Measurements from ENCODE around the gene NDUFA8. TPM values are rescaled to one million over a fixed set of nuclear protein-coding genes. Genes with fewer than 3 reads are reported as not detected.

Gene NDUFA8
- total RNA-seq, 2 experiments from 2014 or later: 40.5 to 42.2 TPM

DNA sequence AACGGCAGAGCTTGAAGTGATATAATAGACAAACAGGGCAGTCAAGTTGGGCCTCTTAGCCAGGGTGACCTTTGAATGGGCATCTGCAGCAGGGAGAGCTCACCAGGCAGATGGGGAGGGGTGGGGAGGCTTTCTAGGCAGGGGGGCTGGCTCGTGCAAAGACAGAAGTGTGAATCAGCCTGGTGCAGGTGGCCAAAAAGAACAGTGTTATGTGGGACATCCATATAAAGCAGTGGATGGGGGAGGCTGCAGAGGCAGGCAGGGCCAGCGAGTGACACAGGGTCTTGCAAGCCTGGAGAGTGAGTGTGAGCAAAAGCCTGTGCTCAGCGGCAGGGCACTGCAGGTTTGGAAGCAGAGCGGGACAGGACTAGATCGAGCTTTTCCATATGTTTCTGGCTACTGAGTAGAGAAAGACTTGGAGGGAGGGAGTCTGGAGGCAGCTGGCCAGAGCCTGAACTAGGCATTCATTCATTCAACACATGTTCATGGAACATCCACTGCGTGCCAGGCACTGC, 52.2 kb downstream of the NDUFA8 start:
- H3K4me3 Mint-ChIP-seq: no peak overlapping the region
- H3K4me1 Mint-ChIP-seq (ENCODE audit: low read depth): no peaks in the 10 kb centered on the region
- peaks cover 11% of the 10 kb centered on the region for H3K9me3 Mint-ChIP-seq (ENCODE audit: insufficient read depth)
- no peaks in the 10 kb centered on the region for H3K27me3 Mint-ChIP-seq (ENCODE audit: low read depth)
- no peak overlapping the region for H3K27ac Mint-ChIP-seq
- H3K36me3 Mint-ChIP-seq (ENCODE audit: low read depth): peaks cover 4% of the 10 kb centered on the region
- DNase-seq (no peak), ATAC-seq (no peak)
- ChIA-PET POLR2A (interaction anchor here (0.6 kb wide), 1 partner anchor 15 kb away, joined by 3 read pairs; no protein-coding TSS in a partner anchor), CTCF (interaction anchor here (0.7 to 1.4 kb wide), 2 partner anchors 17 to 243 kb away, joined by 3 to 5 read pairs; no protein-coding TSS in a partner anchor)

DNA sequence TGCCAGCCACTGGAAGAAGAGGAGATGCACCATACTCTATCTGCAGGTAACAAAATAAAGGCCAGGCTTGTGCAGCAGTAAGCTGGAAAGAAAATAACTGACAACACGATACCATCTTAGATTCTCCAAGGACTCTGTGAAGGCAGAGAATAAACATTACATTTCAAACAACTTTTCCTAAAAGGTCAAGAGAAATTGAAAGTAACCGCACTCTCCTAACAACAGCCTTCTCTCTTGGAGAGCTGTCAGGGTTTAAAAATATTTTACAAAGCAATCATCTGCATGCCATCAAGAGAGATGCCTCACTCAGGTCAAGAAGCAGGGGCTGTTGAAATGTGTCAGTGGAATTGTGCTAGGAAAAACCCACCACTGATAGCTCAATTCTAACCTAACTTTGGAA, 53.0 kb downstream of the NDUFA8 start:
- H3K36me3 Mint-ChIP-seq (ENCODE audit: low read depth): peaks cover 4% of the 10 kb centered on the region
- no peak for ATAC-seq
- DNase-seq: no peak
- ChIA-PET POLR2A (interaction anchor here (0.6 kb wide), 1 partner anchor 14 kb away, joined by 3 read pairs; no protein-coding TSS in a partner anchor), CTCF (no interaction called here)
- peaks cover 11% of the 10 kb centered on the region for H3K9me3 Mint-ChIP-seq (ENCODE audit: insufficient read depth)
- H3K4me1 Mint-ChIP-seq (ENCODE audit: low read depth): no peaks in the 10 kb centered on the region
- no peak overlapping the region for H3K27ac Mint-ChIP-seq
- no peaks in the 10 kb centered on the region for H3K27me3 Mint-ChIP-seq (ENCODE audit: low read depth)
- no peak overlapping the region for H3K4me3 Mint-ChIP-seq

DNA sequence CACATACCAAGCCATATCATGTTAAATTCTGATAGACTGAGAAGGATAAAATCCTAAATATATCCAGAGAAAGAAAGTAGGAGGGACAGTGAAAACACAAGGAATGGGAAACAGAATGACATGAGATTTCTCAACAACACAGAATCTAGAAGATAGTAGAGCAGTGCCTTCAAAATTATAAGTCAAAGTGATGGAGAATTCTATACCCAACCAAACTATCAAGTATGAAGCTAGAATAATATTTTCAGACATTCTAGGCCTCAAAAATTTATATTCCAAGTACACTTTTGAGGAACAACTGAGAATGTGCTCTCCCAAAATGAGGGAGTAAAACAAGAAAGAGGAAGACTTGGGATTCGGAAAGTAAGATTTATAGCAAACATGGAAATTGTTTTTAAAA, 55.6 kb downstream of the NDUFA8 start:
- H3K4me3 Mint-ChIP-seq: no peak overlapping the region
- H3K27me3 Mint-ChIP-seq (ENCODE audit: low read depth): peaks cover 6% of the 10 kb centered on the region
- peaks cover 2% of the 10 kb centered on the region for H3K4me1 Mint-ChIP-seq (ENCODE audit: low read depth)
- ATAC-seq (no peak), DNase-seq (no peak)
- no peak overlapping the region for H3K27ac Mint-ChIP-seq
- H3K9me3 Mint-ChIP-seq (ENCODE audit: insufficient read depth): peaks cover 11% of the 10 kb centered on the region
- H3K36me3 Mint-ChIP-seq (ENCODE audit: low read depth): peaks cover 4% of the 10 kb centered on the region
- POLR2A ChIA-PET: no interaction called here
- CTCF ChIA-PET: interaction anchor here (1.0 to 1.1 kb wide), 2 partner anchors 8 to 247 kb away, joined by 3 to 4 read pairs; no protein-coding TSS in a partner anchor

DNA sequence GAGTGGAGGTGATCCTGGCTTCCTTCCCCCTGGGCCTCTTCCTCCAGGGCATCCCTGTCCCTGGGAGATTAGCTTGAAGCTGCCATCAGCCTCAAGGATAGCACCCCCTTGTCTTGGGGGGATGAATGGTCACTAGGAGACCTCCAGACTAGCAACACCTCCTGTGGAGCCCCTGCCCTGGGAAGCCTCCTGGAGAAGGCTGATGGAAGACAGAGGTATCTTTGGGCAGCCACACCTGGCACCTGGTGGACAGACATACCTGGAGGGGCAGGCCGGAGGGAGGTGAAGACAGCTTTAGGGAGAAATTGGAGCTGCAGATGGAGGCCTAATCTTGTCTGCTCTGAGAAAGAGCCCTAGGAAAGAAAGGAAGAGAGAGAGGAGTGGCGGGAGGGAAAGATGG, 57.4 kb downstream of the NDUFA8 start:
- no peak overlapping the region for H3K27ac Mint-ChIP-seq
- H3K36me3 Mint-ChIP-seq (ENCODE audit: low read depth): peaks cover 4% of the 10 kb centered on the region
- POLR2A ChIA-PET: no interaction called here
- H3K27me3 Mint-ChIP-seq (ENCODE audit: low read depth): peaks cover 7% of the 10 kb centered on the region
- H3K4me1 Mint-ChIP-seq (ENCODE audit: low read depth): peaks cover 2% of the 10 kb centered on the region
- no peak for DNase-seq
- CTCF ChIA-PET: interaction anchor here (0.8 to 2.2 kb wide), 6 partner anchors 13 to 249 kb away, joined by 3 to 14 read pairs (median 4); no protein-coding TSS in a partner anchor
- H3K9me3 Mint-ChIP-seq (ENCODE audit: insufficient read depth): peaks cover 11% of the 10 kb centered on the region
- ATAC-seq: no peak
- H3K4me3 Mint-ChIP-seq: no peak overlapping the region

DNA sequence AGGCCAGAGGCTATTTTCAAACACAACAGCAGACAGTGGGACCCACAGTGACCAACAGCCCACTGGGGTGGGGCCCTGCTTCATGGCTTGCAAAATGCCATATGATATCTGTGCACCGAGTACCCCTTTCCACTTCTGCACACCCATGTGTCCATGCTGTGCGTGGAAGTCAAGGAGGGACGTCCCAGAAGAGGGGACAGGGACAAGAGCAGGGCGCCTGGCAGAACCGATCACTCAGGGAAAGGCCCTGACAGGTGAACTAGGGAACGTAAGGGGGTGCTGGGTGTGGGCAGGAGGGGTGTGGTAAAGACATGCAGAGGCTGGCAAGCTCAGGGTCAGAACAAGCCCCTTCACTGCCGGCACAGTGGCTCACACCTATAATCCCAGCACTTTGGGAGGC, 58.8 kb downstream of the NDUFA8 start:
- H3K9me3 Mint-ChIP-seq (ENCODE audit: insufficient read depth): peaks cover 11% of the 10 kb centered on the region
- no peak overlapping the region for H3K27ac Mint-ChIP-seq
- CTCF ChIA-PET: interaction anchor here (2.0 to 2.2 kb wide), 2 partner anchors 11 to 23 kb away, joined by 4 to 14 read pairs; no protein-coding TSS in a partner anchor
- H3K36me3 Mint-ChIP-seq (ENCODE audit: low read depth): peaks cover 4% of the 10 kb centered on the region
- ATAC-seq (no peak), DNase-seq (no peak)
- no peak overlapping the region for H3K4me3 Mint-ChIP-seq
- POLR2A ChIA-PET: no interaction called here
- H3K4me1 Mint-ChIP-seq (ENCODE audit: low read depth): peaks cover 2% of the 10 kb centered on the region
- H3K27me3 Mint-ChIP-seq (ENCODE audit: low read depth): peaks cover 16% of the 10 kb centered on the region

DNA sequence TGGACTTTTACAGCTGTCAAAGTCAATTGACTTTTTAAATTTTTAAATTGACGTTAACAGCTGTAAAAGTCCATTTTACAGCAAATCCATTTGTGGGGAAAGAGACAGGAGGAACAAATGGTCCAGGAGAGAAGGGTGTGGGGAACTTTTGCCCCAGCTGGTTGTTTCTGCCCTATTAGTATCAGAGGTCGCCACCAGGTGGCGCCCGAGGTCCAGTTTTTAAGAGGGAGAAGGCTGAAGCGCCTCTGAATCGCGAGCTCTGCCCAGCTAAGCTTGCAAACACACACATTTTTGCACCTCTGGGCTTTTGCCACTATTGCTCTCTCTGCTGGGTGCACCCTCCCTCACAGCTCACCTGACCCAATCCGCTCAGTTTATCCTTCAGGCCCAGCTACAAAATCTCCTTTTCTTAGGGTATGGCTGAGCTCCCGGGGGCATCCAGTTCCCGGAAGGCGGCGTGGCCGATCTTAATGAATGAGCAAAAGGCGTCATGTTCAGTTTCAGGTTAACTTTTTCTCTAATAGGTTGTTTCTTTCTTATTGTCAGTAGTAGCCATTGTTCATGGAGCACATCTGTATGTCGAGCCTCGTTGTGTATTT, 60.2 kb downstream of the NDUFA8 start:
- no peak overlapping the region for H3K27ac Mint-ChIP-seq
- peak overlapping the region; percentile 32 for H3K4me3 Mint-ChIP-seq
- peaks cover 9% of the 10 kb centered on the region for H3K9me3 Mint-ChIP-seq (ENCODE audit: insufficient read depth)
- peaks cover 13% of the 10 kb centered on the region for H3K4me1 Mint-ChIP-seq (ENCODE audit: low read depth)
- peaks cover 4% of the 10 kb centered on the region for H3K36me3 Mint-ChIP-seq (ENCODE audit: low read depth)
- ATAC-seq: peak; percentile 74
- H3K27me3 Mint-ChIP-seq (ENCODE audit: low read depth): peaks cover 24% of the 10 kb centered on the region
- POLR2A ChIA-PET: no interaction called here
- CTCF ChIA-PET: interaction anchor here (0.6 to 7.1 kb wide), 64 partner anchors 9 to 718 kb away, joined by 3 to 254 read pairs (median 4); partner anchors contain the start of genes MORN5, NDUFA8 and PTGS1
- DNase-seq: peak; percentile 85

DNA sequence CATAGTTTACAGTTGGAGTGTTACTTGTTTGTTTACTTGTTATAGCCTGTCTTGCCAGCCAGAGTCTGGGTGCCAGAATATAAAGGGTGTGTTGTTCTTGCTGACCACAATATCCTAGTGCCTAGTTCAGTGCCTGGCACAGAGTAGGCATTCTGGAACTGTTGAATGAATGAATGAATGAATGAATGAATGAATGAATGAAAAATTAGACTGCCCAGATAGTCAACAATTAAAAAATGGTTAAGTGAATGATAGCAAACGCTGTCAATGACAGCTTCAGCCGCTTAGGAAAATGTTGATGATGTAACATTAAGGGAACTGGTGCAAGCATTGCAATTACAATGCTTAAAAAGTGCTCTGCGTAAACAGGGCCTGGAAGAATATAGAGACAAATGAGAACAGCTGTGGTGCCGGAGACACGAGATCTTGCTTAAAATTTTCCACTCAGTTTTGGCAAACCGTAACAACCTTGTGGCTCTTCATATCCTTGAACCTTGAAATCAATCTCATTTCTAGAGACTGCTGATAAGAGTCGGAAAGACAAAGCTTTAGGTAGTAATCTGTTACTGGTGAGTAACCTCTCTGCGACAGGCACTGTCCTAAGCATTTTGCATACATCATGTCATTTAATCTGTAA, 61.8 kb downstream of the NDUFA8 start:
- Mint-ChIP-seq H3K4me3 (no peak overlapping the region), H3K4me1 (ENCODE audit: low read depth) (peaks cover 16% of the 10 kb centered on the region), H3K27me3 (ENCODE audit: low read depth) (peaks cover 24% of the 10 kb centered on the region), H3K9me3 (ENCODE audit: insufficient read depth) (no peaks in the 10 kb centered on the region), H3K27ac (no peak overlapping the region), H3K36me3 (ENCODE audit: low read depth) (no peaks in the 10 kb centered on the region)
- DNase-seq (no peak), ATAC-seq (no peak)
- CTCF ChIA-PET: interaction anchor here (0.5 to 7.1 kb wide), 20 partner anchors 9 to 713 kb away, joined by 3 to 254 read pairs (median 5); no protein-coding TSS in a partner anchor
- POLR2A ChIA-PET: interaction anchor here (0.5 kb wide), 1 partner anchor 251 kb away, joined by 3 read pairs; no protein-coding TSS in a partner anchor

DNA sequence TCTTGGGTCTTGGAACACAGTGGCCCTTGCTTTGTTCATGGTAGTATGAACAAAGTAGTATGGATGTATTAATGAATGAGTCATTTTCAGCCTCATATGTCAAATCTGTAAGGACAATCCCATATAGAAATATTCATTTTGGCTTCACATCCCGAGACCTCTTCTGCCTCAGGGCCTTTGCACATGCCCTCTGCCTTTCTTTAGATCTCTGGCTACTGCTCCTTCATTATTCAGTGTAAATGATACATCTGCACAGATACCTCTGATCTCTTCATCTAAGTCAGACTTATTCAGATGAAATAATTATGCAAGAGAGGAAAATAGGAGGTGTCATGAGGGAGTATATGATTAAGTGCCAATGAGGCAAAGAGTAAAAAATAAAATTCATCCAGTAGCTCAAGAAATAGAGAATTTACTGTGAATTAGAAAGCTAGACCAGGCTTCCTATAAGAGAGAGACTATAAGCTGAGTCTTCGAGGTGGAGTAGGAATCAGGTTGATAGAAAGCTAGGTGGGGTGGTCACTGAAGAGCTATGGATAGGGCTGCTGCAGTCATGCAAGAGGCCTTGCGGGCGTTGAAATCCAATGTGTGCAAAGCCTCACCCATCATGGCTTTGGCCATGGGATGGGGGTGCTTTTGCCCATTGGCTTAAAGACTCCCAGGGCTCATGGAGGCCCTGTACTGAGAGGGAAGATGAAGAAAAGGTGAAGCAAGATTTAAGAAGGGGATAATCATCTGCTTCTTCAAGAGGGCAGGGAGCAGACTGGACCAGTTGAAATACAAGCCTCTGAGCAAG, 62.8 kb downstream of the NDUFA8 start:
- POLR2A ChIA-PET: no interaction called here
- no peak for DNase-seq
- Mint-ChIP-seq H3K27me3 (ENCODE audit: low read depth) (peaks cover 24% of the 10 kb centered on the region), H3K9me3 (ENCODE audit: insufficient read depth) (no peaks in the 10 kb centered on the region), H3K4me3 (no peak overlapping the region), H3K27ac (no peak overlapping the region), H3K36me3 (ENCODE audit: low read depth) (no peaks in the 10 kb centered on the region), H3K4me1 (ENCODE audit: low read depth) (peaks cover 21% of the 10 kb centered on the region)
- CTCF ChIA-PET: interaction anchor here (1.0 to 7.1 kb wide), 9 partner anchors 7 to 256 kb away, joined by 3 to 254 read pairs (median 4); no protein-coding TSS in a partner anchor
- no peak for ATAC-seq

DNA sequence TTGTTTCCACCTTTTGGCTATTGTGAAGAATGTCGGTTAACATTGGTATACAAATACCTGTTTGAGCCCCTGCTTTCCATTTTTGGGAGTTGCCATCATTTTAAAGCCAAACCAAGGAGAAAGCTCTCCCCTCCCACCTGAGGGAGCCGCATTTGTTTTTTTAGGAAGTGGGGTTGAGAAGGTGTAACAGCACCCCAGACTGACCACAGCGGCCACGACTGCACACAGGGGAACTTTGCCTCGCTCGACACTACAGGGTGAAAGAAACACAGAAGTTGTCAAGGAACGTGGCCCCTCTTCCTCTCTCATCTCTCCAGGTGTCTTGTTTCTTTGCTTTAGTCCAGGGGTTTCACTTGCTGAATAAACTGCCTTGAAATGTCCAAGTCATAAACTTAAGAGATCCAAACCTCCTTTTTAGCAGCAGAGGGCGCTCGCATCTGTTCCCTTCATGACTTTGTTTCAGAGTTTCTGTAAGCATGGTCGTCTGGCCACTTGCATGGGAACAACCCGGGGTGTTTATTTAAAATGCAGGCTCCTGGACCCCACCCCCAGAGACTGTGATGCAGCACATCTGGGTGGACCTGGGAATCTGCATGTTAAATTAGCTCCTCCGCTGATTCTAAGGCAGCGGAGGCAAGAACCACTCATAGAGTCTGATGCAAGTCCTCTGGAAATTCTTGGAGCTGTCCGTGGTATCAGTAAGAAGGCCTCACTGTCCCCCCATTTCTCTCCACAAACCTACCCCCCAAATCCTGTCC, 64.4 kb downstream of the NDUFA8 start:
- no peak overlapping the region for H3K27ac Mint-ChIP-seq

More for the DNA sequence above, 64.4 kb downstream of the NDUFA8 start:
- DNase-seq: peak; percentile 74
- H3K4me1 Mint-ChIP-seq (ENCODE audit: low read depth): peaks cover 33% of the 10 kb centered on the region
- ChIA-PET POLR2A (no interaction called here), CTCF (interaction anchor here (0.7 to 7.1 kb wide), 12 partner anchors 9 to 707 kb away, joined by 3 to 254 read pairs (median 4); no protein-coding TSS in a partner anchor)
- ATAC-seq: no peak
- H3K9me3 Mint-ChIP-seq (ENCODE audit: insufficient read depth): no peaks in the 10 kb centered on the region
- peaks cover 23% of the 10 kb centered on the region for H3K27me3 Mint-ChIP-seq (ENCODE audit: low read depth)
- no peaks in the 10 kb centered on the region for H3K36me3 Mint-ChIP-seq (ENCODE audit: low read depth)
- peak overlapping the region; percentile 3 for H3K4me3 Mint-ChIP-seq

Data from activated CD8-positive, alpha-beta T cell treated with anti-CD3 and anti-CD28 coated beads, Interleukin-2, amount 10 ng/mL, durations not matched to agents 7 days and 5 days (primary cell).